Astrocyte of the cerebellum (primary cell): ENCODE measurements around the gene PRKCE.

Source experiments
- DNase-seq: peaks from one replicate; pipeline ENCODE4 v3.0.0-alpha.2; 2011; ENCODE audit warnings: low read depth
- H3K4me3 ChIP-seq: 2 replicates; pipeline ENCODE4 v1.5.1; 2011; ENCODE audit warnings: mild to moderate bottlenecking, low read depth, low read length, moderate library complexity
- CTCF ChIP-seq: IDR thresholded peaks from 2 replicates; pipeline ENCODE4 v1.5.1; 2012; ENCODE audit warnings: low read length, low read depth, moderate library complexity, mild to moderate bottlenecking; ENCODE audit errors: missing control alignments
- in situ Hi-C: cut with HindIII; loops from 2 replicates; pipeline ENCODE4 v1.10.0; 2017; ENCODE audit warnings: low sequenced_read_pairs

Gene PRKCE

GRCh38 chr2:46023165-46023854 lies 371.8 kb downstream of the PRKCE start:
- H3K4me3 ChIP-seq: no peak overlapping the region
- no peak for TF ChIP-seq CTCF
- in situ Hi-C loops: no loop called here
- no peak for DNase-seq

- DNase-seq: no peak
- TF ChIP-seq CTCF: no peak
- in situ Hi-C loops: no loop called here
- H3K4me3 ChIP-seq: no peak overlapping the region
Observed at GRCh38 chr2:46024146-46024779, 372.8 kb downstream of the PRKCE start.

GRCh38 chr2:46025081-46025480 lies 373.6 kb downstream of the PRKCE start:
- no peak for TF ChIP-seq CTCF
- DNase-seq: no peak
- in situ Hi-C loops: no loop called here
- H3K4me3 ChIP-seq: no peak overlapping the region

GRCh38 chr2:46025676-46026075 lies 374.2 kb downstream of the PRKCE start:
- no peak overlapping the region for H3K4me3 ChIP-seq
- TF ChIP-seq CTCF: no peak
- no peak for DNase-seq
- in situ Hi-C loops: no loop called here

GRCh38 chr2:46026431-46026830 lies 375.0 kb downstream of the PRKCE start:
- H3K4me3 ChIP-seq: no peak overlapping the region
- DNase-seq: no peak
- in situ Hi-C loops: no loop called here
- TF ChIP-seq CTCF: no peak

- no peak overlapping the region for H3K4me3 ChIP-seq
- in situ Hi-C loops: no loop called here
- DNase-seq: peak; percentile 71
- peak; percentile 27 for TF ChIP-seq CTCF
Observed at GRCh38 chr2:46029332-46029811, 377.9 kb downstream of the PRKCE start.
